ENCODE results near the gene TBC1D16.

GRCh38 chr17:79981090-79981489, 54.6 kb downstream of the TBC1D16 start:
- TF ChIP-seq CTCF (IDR thresholded peaks at IDR 0.05) (no peak), POLR2A (IDR thresholded peaks at IDR 0.05) (no peak)

All from esophagus squamous epithelium (tissue), 4 donors.